GM19193 (cell line): Measurements from ENCODE around the gene CCT7.

Experiments used
- POLR2A ChIP-seq: IDR thresholded peaks from 4 replicates; pipeline ENCODE4 v1.6.1; 2011; ENCODE audit not compliant: insufficient read depth, insufficient read length; ENCODE audit errors: extremely low read depth

CCT7 gene

GRCh38 chr2:73291093-73291460 is 57.0 kb downstream of the CCT7 start:
- TF ChIP-seq POLR2A = no peak

GRCh38 chr2:73291461-73292315 is 57.6 kb downstream of the CCT7 start:
- no peak for TF ChIP-seq POLR2A

- no peak for TF ChIP-seq POLR2A
Measured at GRCh38 chr2:73292316-73292905, 58.3 kb downstream of the CCT7 start.

- no peak for TF ChIP-seq POLR2A
Measured at GRCh38 chr2:73292906-73293533, 58.9 kb downstream of the CCT7 start.

GRCh38 chr2:73293534-73294171 is 59.5 kb downstream of the CCT7 start, which contains the start of gene EGR4:
Gene EGR4, minus strand, starts transcription at chr2:73293548. Its CDS starts 231 bp downstream, at chr2:73293317.
- TF ChIP-seq POLR2A = no peak

GRCh38 chr2:73294239-73294638 is 60.1 kb downstream of the CCT7 start:
- no peak for TF ChIP-seq POLR2A

GRCh38 chr2:73295751-73296400 is 61.8 kb downstream of the CCT7 start:
- TF ChIP-seq POLR2A = no peak

- TF ChIP-seq POLR2A = no peak
Measured at GRCh38 chr2:73297151-73297559, 63.0 kb downstream of the CCT7 start.

- no peak for TF ChIP-seq POLR2A
Measured at GRCh38 chr2:73297586-73297985, 63.5 kb downstream of the CCT7 start.

GRCh38 chr2:73300926-73301325 is 66.8 kb downstream of the CCT7 start:
- no peak for TF ChIP-seq POLR2A

- TF ChIP-seq POLR2A = no peak
Measured at GRCh38 chr2:73301636-73302035, 67.5 kb downstream of the CCT7 start.
